ENCODE results near the gene BLID.

Gene BLID

GRCh38 chr11:122103726-122104125 is 12.3 kb downstream of the BLID start:
- no peaks in the 10 kb centered on the region for H3K36me3 Mint-ChIP-seq

GRCh38 chr11:122103321-122103720 is 12.7 kb downstream of the BLID start:
- ATAC-seq, result no peak
- Mint-ChIP-seq H3K4me3 (no peak overlapping the region), H3K27ac (no peak overlapping the region), H3K36me3 (no peaks in the 10 kb centered on the region), H3K27me3 (peaks cover 16% of the 10 kb centered on the region), H3K4me1 (peaks cover 15% of the 10 kb centered on the region), H3K9me3 (peaks cover 3% of the 10 kb centered on the region)

More at GRCh38 chr11:122103726-122104125, 12.3 kb downstream of the BLID start:
- no peak overlapping the region for H3K27ac Mint-ChIP-seq
- peaks cover 16% of the 10 kb centered on the region for H3K27me3 Mint-ChIP-seq
- ATAC-seq, result no peak
- no peak overlapping the region for H3K4me3 Mint-ChIP-seq
- H3K9me3 Mint-ChIP-seq, result peaks cover 3% of the 10 kb centered on the region
- peaks cover 15% of the 10 kb centered on the region for H3K4me1 Mint-ChIP-seq

- no peak overlapping the region for H3K4me3 Mint-ChIP-seq
- no peak overlapping the region for H3K27ac Mint-ChIP-seq
- no peaks in the 10 kb centered on the region for H3K36me3 Mint-ChIP-seq
- peaks cover 15% of the 10 kb centered on the region for H3K4me1 Mint-ChIP-seq
- no peak for ATAC-seq
- H3K9me3 Mint-ChIP-seq, result no peaks in the 10 kb centered on the region
- peaks cover 24% of the 10 kb centered on the region for H3K27me3 Mint-ChIP-seq
Observed at GRCh38 chr11:122102426-122102825, 13.6 kb downstream of the BLID start.

GRCh38 chr11:122101625-122102291 is 14.3 kb downstream of the BLID start:
- Mint-ChIP-seq H3K36me3 (no peaks in the 10 kb centered on the region), H3K27ac (no peak overlapping the region), H3K9me3 (no peaks in the 10 kb centered on the region), H3K27me3 (peaks cover 30% of the 10 kb centered on the region), H3K4me3 (no peak overlapping the region), H3K4me1 (peaks cover 15% of the 10 kb centered on the region)
- ATAC-seq, result no peak

GRCh38 chr11:122100756-122101080 is 15.3 kb downstream of the BLID start:
- Mint-ChIP-seq H3K27me3 (peaks cover 26% of the 10 kb centered on the region), H3K27ac (no peak overlapping the region), H3K9me3 (no peaks in the 10 kb centered on the region), H3K36me3 (no peaks in the 10 kb centered on the region), H3K4me3 (no peak overlapping the region), H3K4me1 (peaks cover 15% of the 10 kb centered on the region)
- no peak for ATAC-seq

GRCh38 chr11:122100037-122100755 is 15.8 kb downstream of the BLID start:
- Mint-ChIP-seq H3K4me1 (peaks cover 15% of the 10 kb centered on the region), H3K9me3 (no peaks in the 10 kb centered on the region), H3K4me3 (peak overlapping the region; percentile 11), H3K27me3 (peaks cover 20% of the 10 kb centered on the region), H3K36me3 (no peaks in the 10 kb centered on the region), H3K27ac (no peak overlapping the region)
- ATAC-seq, result no peak

GRCh38 chr11:122099374-122100036 is 16.5 kb downstream of the BLID start:
- no peak for ATAC-seq

GRCh38 chr11:122098261-122098980 is 17.6 kb downstream of the BLID start:
- H3K36me3 Mint-ChIP-seq, result no peaks in the 10 kb centered on the region
- no peaks in the 10 kb centered on the region for H3K9me3 Mint-ChIP-seq
- peaks cover 14% of the 10 kb centered on the region for H3K27me3 Mint-ChIP-seq
- peaks cover 15% of the 10 kb centered on the region for H3K4me1 Mint-ChIP-seq
- no peak overlapping the region for H3K27ac Mint-ChIP-seq
- ATAC-seq, result no peak
- H3K4me3 Mint-ChIP-seq, result no peak overlapping the region

More at GRCh38 chr11:122099374-122100036, 16.5 kb downstream of the BLID start:
- Mint-ChIP-seq H3K36me3 (no peaks in the 10 kb centered on the region), H3K9me3 (no peaks in the 10 kb centered on the region), H3K27me3 (peaks cover 17% of the 10 kb centered on the region), H3K4me1 (peaks cover 15% of the 10 kb centered on the region), H3K4me3 (no peak overlapping the region), H3K27ac (no peak overlapping the region)

GRCh38 chr11:122097419-122098001 is 18.5 kb downstream of the BLID start:
- no peak for ATAC-seq
- H3K27ac Mint-ChIP-seq, result no peak overlapping the region
- no peaks in the 10 kb centered on the region for H3K36me3 Mint-ChIP-seq
- no peak overlapping the region for H3K4me3 Mint-ChIP-seq
- peaks cover 15% of the 10 kb centered on the region for H3K4me1 Mint-ChIP-seq
- H3K27me3 Mint-ChIP-seq, result peaks cover 14% of the 10 kb centered on the region
- H3K9me3 Mint-ChIP-seq, result no peaks in the 10 kb centered on the region

GRCh38 chr11:122096272-122097112 is 19.5 kb downstream of the BLID start:
- H3K4me1 Mint-ChIP-seq, result peaks cover 15% of the 10 kb centered on the region
- no peak overlapping the region for H3K27ac Mint-ChIP-seq
- H3K36me3 Mint-ChIP-seq, result no peaks in the 10 kb centered on the region
- peaks cover 24% of the 10 kb centered on the region for H3K27me3 Mint-ChIP-seq
- peaks cover 5% of the 10 kb centered on the region for H3K9me3 Mint-ChIP-seq
- H3K4me3 Mint-ChIP-seq, result no peak overlapping the region
- ATAC-seq, result no peak

GRCh38 chr11:122095681-122096262 is 20.2 kb downstream of the BLID start:
- peaks cover 24% of the 10 kb centered on the region for H3K27me3 Mint-ChIP-seq
- no peaks in the 10 kb centered on the region for H3K36me3 Mint-ChIP-seq

GRCh38 chr11:122094836-122095235 is 21.2 kb downstream of the BLID start:
- no peak overlapping the region for H3K27ac Mint-ChIP-seq
- H3K9me3 Mint-ChIP-seq, result peaks cover 5% of the 10 kb centered on the region
- peaks cover 24% of the 10 kb centered on the region for H3K27me3 Mint-ChIP-seq
- no peaks in the 10 kb centered on the region for H3K36me3 Mint-ChIP-seq
- H3K4me1 Mint-ChIP-seq, result peaks cover under 1% of the 10 kb centered on the region
- H3K4me3 Mint-ChIP-seq, result no peak overlapping the region
- ATAC-seq, result no peak

More at GRCh38 chr11:122095681-122096262, 20.2 kb downstream of the BLID start:
- Mint-ChIP-seq H3K4me3 (no peak overlapping the region), H3K4me1 (peaks cover 8% of the 10 kb centered on the region), H3K27ac (no peak overlapping the region), H3K9me3 (peaks cover 5% of the 10 kb centered on the region)
- ATAC-seq, result no peak

GRCh38 chr11:122093731-122094275 is 22.2 kb downstream of the BLID start:
- no peak for ATAC-seq
- H3K27ac Mint-ChIP-seq, result no peak overlapping the region
- H3K4me1 Mint-ChIP-seq, result no peaks in the 10 kb centered on the region
- peaks cover 24% of the 10 kb centered on the region for H3K27me3 Mint-ChIP-seq
- peaks cover 5% of the 10 kb centered on the region for H3K9me3 Mint-ChIP-seq
- H3K4me3 Mint-ChIP-seq, result no peak overlapping the region
- H3K36me3 Mint-ChIP-seq, result no peaks in the 10 kb centered on the region

GRCh38 chr11:122091835-122092234 is 24.2 kb downstream of the BLID start:
- H3K4me3 Mint-ChIP-seq, result no peak overlapping the region
- no peaks in the 10 kb centered on the region for H3K36me3 Mint-ChIP-seq
- H3K27ac Mint-ChIP-seq, result no peak overlapping the region
- no peaks in the 10 kb centered on the region for H3K4me1 Mint-ChIP-seq
- no peak for ATAC-seq
- H3K9me3 Mint-ChIP-seq, result peaks cover 5% of the 10 kb centered on the region
- peaks cover 10% of the 10 kb centered on the region for H3K27me3 Mint-ChIP-seq

Data from stimulated activated memory B cell treated with anti-CD40 and anti-IgM and Interleukin-4, amounts not matched to agents 10 μg/mL and 1 μg/mL and 100 μg/mL, for 72 hours (primary cell).